ENCODE data around the gene SLC2A1.

DNA sequence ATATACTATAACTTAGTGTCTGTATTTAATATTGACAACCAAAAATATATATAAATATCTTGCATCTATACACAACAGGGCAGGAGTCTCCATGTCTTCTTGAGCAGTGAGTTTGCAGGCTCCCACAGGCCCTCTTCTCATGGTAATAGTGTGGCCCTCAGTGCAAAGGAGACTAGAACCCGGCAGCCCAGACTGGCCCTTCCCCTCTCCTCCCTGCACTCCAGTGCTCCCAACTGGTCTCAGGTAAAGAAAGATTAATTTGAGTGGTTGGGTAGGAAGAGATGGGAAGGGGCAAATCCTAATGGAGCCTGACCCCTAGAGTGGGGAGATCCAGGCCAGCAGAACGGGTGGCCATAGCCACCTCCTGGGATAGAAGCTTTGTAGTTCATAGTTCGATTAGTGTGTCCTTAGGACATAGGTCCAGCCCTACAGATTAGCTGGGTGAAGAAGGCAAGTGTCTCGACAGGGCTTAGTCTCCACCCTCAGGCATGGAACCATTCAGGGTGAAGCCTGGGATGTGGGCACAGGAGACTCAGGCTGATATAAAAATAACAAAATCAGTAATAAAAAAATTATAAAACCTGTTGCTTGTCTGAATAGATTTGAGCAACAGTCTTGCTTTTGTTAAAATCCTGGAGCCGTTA is 32.3 kb downstream of the SLC2A1 start:
- TF ChIP-seq, protein P1, sequence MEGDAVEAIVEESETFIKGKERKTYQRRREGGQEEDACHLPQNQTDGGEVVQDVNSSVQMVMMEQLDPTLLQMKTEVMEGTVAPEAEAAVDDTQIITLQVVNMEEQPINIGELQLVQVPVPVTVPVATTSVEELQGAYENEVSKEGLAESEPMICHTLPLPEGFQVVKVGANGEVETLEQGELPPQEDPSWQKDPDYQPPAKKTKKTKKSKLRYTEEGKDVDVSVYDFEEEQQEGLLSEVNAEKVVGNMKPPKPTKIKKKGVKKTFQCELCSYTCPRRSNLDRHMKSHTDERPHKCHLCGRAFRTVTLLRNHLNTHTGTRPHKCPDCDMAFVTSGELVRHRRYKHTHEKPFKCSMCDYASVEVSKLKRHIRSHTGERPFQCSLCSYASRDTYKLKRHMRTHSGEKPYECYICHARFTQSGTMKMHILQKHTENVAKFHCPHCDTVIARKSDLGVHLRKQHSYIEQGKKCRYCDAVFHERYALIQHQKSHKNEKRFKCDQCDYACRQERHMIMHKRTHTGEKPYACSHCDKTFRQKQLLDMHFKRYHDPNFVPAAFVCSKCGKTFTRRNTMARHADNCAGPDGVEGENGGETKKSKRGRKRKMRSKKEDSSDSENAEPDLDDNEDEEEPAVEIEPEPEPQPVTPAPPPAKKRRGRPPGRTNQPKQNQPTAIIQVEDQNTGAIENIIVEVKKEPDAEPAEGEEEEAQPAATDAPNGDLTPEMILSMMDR (IDR thresholded peaks at IDR 0.05): no peak
- no peak for TF ChIP-seq POLR2A (IDR thresholded peaks at IDR 0.05)
